Activated naive CD4-positive, alpha-beta T cell treated with anti-CD3 and anti-CD28 coated beads, Interleukin-2, amount 10 ng/mL, durations not matched to agents 7 days and 5 days (primary cell): ENCODE measurements around the gene TRAPPC12.
A peak's percentile ranks its signal among the peaks of the same experiment; 100 is the strongest.

ENCODE experiments used
- CTCF ChIA-PET: fragments of 350-600 bp; sonication (Branson Sonifier 250); formaldehyde crosslinking; loops from one replicate; lab custom pipeline; 2021; ENCODE audit warnings: antibody characterized with exemption; lab: Charles Lee
- DNase-seq: peaks from one replicate; pipeline ENCODE4 v3.0.0-alpha.2; 2020
- H3K27ac Mint-ChIP-seq: one replicate; pipeline ENCODE4 v1.8.0; 2021; ENCODE audit warnings: mild to moderate bottlenecking, moderate library complexity, mixed read lengths
- H3K27me3 Mint-ChIP-seq: one replicate; pipeline ENCODE4 v1.8.0; 2021; ENCODE audit warnings: mild to moderate bottlenecking, mixed read lengths
- H3K36me3 Mint-ChIP-seq: one replicate; pipeline ENCODE4 v1.8.0; 2021; ENCODE audit warnings: mixed read lengths
- H3K4me1 Mint-ChIP-seq: one replicate; pipeline ENCODE4 v1.8.0; 2021; ENCODE audit warnings: mixed read lengths
- H3K4me3 Mint-ChIP-seq: one replicate; pipeline ENCODE4 v1.8.0; 2021; ENCODE audit warnings: mild to moderate bottlenecking, moderate library complexity, mixed read lengths
- H3K9me3 Mint-ChIP-seq: one replicate; pipeline ENCODE4 v1.8.0; 2021; ENCODE audit warnings: mixed read lengths

TRAPPC12 gene

GRCh38 chr2:3517948-3518495 lies 138.5 kb downstream of the TRAPPC12 start:
- Mint-ChIP-seq H3K27me3 (peaks cover 5% of the 10 kb centered on the region), H3K4me3 (peak overlapping the region; percentile 89), H3K4me1 (peaks cover 47% of the 10 kb centered on the region), H3K27ac (peak overlapping the region; percentile 89), H3K9me3 (peaks cover 15% of the 10 kb centered on the region), H3K36me3 (peaks cover 39% of the 10 kb centered on the region)
- DNase-seq = no peak
- CTCF ChIA-PET = interaction anchor here (1.0 kb wide), 1 partner anchor 94 kb away, joined by 4 read pairs; no protein-coding TSS in a partner anchor

- H3K36me3 Mint-ChIP-seq = peaks cover 32% of the 10 kb centered on the region
- peaks cover 5% of the 10 kb centered on the region for H3K27me3 Mint-ChIP-seq
- H3K4me1 Mint-ChIP-seq = peaks cover 41% of the 10 kb centered on the region
- CTCF ChIA-PET = interaction anchor here (1.0 kb wide), 1 partner anchor 95 kb away, joined by 4 read pairs; no protein-coding TSS in a partner anchor
- peaks cover 15% of the 10 kb centered on the region for H3K9me3 Mint-ChIP-seq
- peak; percentile 98 for DNase-seq
- peak overlapping the region; percentile 89 for H3K4me3 Mint-ChIP-seq
- H3K27ac Mint-ChIP-seq = peak overlapping the region; percentile 89
These were observed 139.2 kb downstream of the TRAPPC12 start for GRCh38 chr2:3518496-3519254.

GRCh38 chr2:3519255-3520205 lies 140.0 kb downstream of the TRAPPC12 start, which contains the start of gene ADI1:
Gene ADI1, minus strand, starts transcription at chr2:3519531. Its CDS starts 44 bp downstream, at chr2:3519487.
- H3K36me3 Mint-ChIP-seq = peaks cover 23% of the 10 kb centered on the region
- CTCF ChIA-PET = interaction anchor here (0.8 kb wide), 1 partner anchor 132 kb away, joined by 3 read pairs; no protein-coding TSS in a partner anchor

GRCh38 chr2:3520591-3520990 lies 141.1 kb downstream of the TRAPPC12 start:
- peak overlapping the region; percentile 89 for H3K4me3 Mint-ChIP-seq
- H3K27me3 Mint-ChIP-seq = peaks cover 9% of the 10 kb centered on the region
- DNase-seq = no peak
- H3K9me3 Mint-ChIP-seq = peaks cover 4% of the 10 kb centered on the region
- CTCF ChIA-PET = no interaction called here
- H3K4me1 Mint-ChIP-seq = peaks cover 31% of the 10 kb centered on the region
- peaks cover 14% of the 10 kb centered on the region for H3K36me3 Mint-ChIP-seq
- no peak overlapping the region for H3K27ac Mint-ChIP-seq

More at GRCh38 chr2:3519255-3520205, 140.0 kb downstream of the TRAPPC12 start, which contains the start of gene ADI1:
- peak; percentile 88 for DNase-seq
- peaks cover 11% of the 10 kb centered on the region for H3K9me3 Mint-ChIP-seq
- H3K27ac Mint-ChIP-seq = peak within 1 kb of the TSS; percentile 89
- H3K27me3 Mint-ChIP-seq = peaks cover 6% of the 10 kb centered on the region
- H3K4me1 Mint-ChIP-seq = peaks cover 32% of the 10 kb centered on the region
- H3K4me3 Mint-ChIP-seq = peak within 1 kb of the TSS; percentile 89

GRCh38 chr2:3522961-3523421 lies 143.5 kb downstream of the TRAPPC12 start:
- no peak overlapping the region for H3K27ac Mint-ChIP-seq
- peaks cover 3% of the 10 kb centered on the region for H3K36me3 Mint-ChIP-seq
- no peak overlapping the region for H3K4me3 Mint-ChIP-seq
- H3K27me3 Mint-ChIP-seq = peaks cover 9% of the 10 kb centered on the region
- DNase-seq = no peak
- no peaks in the 10 kb centered on the region for H3K9me3 Mint-ChIP-seq
- CTCF ChIA-PET = no interaction called here
- peaks cover 21% of the 10 kb centered on the region for H3K4me1 Mint-ChIP-seq

GRCh38 chr2:3523551-3524041 lies 144.1 kb downstream of the TRAPPC12 start:
- Mint-ChIP-seq H3K4me3 (no peak overlapping the region), H3K9me3 (no peaks in the 10 kb centered on the region), H3K36me3 (peaks cover 2% of the 10 kb centered on the region), H3K27me3 (peaks cover 8% of the 10 kb centered on the region), H3K4me1 (peaks cover 18% of the 10 kb centered on the region), H3K27ac (no peak overlapping the region)
- CTCF ChIA-PET = interaction anchor here (1.5 kb wide), 1 partner anchor 99 kb away, joined by 4 read pairs; no protein-coding TSS in a partner anchor
- DNase-seq = no peak

- Mint-ChIP-seq H3K4me1 (peaks cover under 1% of the 10 kb centered on the region), H3K27ac (no peak overlapping the region), H3K36me3 (no peaks in the 10 kb centered on the region), H3K27me3 (peaks cover 8% of the 10 kb centered on the region), H3K4me3 (no peak overlapping the region), H3K9me3 (no peaks in the 10 kb centered on the region)
- CTCF ChIA-PET = no interaction called here
- DNase-seq = no peak
These were observed 147.4 kb downstream of the TRAPPC12 start for GRCh38 chr2:3526871-3527270.

GRCh38 chr2:3527886-3528785 lies 148.6 kb downstream of the TRAPPC12 start:
- H3K9me3 Mint-ChIP-seq = no peaks in the 10 kb centered on the region
- no peak overlapping the region for H3K27ac Mint-ChIP-seq
- no peaks in the 10 kb centered on the region for H3K36me3 Mint-ChIP-seq
- no peak for DNase-seq
- no peaks in the 10 kb centered on the region for H3K4me1 Mint-ChIP-seq
- no peak overlapping the region for H3K4me3 Mint-ChIP-seq
- CTCF ChIA-PET = no interaction called here
- peaks cover 8% of the 10 kb centered on the region for H3K27me3 Mint-ChIP-seq
